GM18499 (cell line): ENCODE measurements around the gene ZSCAN25.
"Not testable (repeated sequence)": the region's sequence is repeated elsewhere in the genome, so short reads cannot be mapped to it uniquely, and the experiment has no call there.

ENCODE experiments used
- ATAC-seq: cut with Tn5 transposase; IDR thresholded peaks from one replicate; pipeline ENCODE4 v1.9.1; 2021; ENCODE audit warnings: moderate number of reproducible peaks; ENCODE audit not compliant: insufficient read depth, unreplicated experiment

The ZSCAN25 gene

DNA sequence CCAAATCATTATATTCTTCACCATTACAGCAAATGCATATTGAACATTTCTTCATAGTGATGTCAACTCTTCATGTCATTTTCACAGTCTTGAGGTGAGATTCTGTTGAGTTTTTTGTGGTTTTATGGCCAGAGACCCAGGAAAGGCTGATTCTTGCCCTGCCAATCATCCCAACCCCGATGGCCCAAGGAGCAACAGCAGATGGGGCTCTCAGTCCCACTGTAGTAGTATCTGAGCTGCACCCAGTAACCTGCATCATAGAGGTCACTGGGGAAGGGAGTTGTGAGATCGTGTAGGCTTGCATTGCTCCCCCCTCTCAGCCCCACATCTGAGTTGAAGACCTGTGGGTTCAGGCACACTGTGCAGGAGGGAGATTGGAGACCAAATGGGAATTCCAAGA, 26.7 kb downstream of the ZSCAN25 start:
- ATAC-seq, result no peak

- no peak for ATAC-seq
Observed at GRCh38 chr7:99644431-99644830, 27.7 kb downstream of the ZSCAN25 start.

- no peak for ATAC-seq
Observed at GRCh38 chr7:99645590-99645989, 28.8 kb downstream of the ZSCAN25 start.

- no peak for ATAC-seq
Observed at GRCh38 chr7:99648843-99649242, 32.1 kb downstream of the ZSCAN25 start.

DNA sequence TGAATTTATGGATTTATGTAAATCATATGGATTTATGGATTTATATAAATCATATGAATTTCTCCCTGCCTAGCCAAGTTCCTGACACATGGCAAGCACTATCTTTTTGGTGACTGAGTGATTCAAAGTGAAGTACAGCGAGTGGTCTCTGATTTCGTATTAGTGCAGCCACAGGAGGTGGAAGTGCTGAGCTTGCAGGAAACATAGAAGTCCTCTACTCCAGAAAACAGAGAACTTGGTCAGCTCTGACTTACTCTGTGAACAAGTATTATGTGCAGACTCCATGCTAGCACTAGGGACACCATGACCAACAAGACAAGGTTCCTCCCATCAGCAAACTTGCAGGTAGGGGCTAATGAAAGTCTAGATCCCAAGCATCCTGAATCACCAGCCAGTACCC, 34.5 kb downstream of the ZSCAN25 start:
- no peak for ATAC-seq

DNA sequence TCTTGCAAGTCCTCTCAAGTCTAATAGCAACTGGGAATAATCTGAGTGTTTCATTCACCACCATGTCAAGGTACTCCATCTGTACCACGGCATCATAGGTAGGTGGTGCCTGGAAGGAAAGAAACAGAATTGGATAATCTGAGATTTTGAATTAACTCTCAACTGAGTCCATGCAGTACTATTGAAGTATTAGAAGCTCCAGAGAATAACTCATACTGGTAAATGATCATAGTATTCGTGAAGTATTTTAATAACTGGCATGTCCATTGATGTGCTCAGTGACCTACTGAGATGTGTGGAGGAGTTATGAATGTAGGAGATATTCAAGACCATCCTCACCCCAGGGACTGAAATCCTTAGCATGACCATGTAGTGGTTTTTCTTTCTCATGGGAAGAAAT, 35.9 kb downstream of the ZSCAN25 start:
- ATAC-seq, result no peak

DNA sequence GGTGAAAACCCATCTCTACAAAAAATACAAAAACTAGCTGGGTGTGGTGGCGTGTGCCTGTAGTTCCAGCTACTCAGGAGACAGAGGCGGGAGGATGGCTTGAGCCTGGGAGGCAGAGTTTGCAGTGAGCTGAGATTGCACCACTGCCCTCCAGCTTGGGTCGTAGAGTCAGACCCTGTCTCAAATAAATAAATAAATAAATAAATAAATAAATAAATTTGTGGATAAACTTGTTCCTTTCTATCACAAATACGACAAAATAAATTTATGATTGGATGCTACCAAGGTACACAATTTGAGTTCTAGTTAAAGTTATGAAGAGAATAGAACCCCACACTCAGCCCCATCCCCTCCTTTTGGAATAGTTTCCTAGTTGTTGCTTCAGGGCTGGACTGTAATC, 36.5 kb downstream of the ZSCAN25 start:
- ATAC-seq, result not testable (repeated sequence)

- ATAC-seq, result no peak
Observed at GRCh38 chr7:99653754-99654153, 37.0 kb downstream of the ZSCAN25 start.

- ATAC-seq, result not testable (repeated sequence)
Observed at GRCh38 chr7:99654626-99655025, 37.9 kb downstream of the ZSCAN25 start.

DNA sequence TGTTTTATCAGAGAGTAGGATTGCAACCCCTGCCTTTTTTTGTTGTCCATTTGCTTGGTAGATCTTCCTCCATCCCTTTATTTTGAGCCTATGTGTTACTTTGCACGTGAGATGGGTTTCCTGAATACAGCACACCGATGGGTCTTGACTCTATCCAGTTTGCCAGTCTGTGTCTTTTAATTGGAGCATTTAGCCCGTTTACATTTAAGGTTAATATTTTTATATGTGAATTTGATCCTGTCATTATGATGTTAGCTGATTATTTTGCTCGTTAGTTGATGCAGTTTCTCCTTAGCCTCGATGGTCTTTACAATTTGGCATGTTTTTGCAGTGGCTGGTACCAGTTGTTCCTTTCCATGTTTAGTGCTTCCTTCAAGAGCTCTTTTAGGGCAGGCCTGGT, 41.1 kb downstream of the ZSCAN25 start:
- not testable (repeated sequence) for ATAC-seq

- ATAC-seq, result no peak
Observed at GRCh38 chr7:99665312-99666012, 48.7 kb downstream of the ZSCAN25 start.

DNA sequence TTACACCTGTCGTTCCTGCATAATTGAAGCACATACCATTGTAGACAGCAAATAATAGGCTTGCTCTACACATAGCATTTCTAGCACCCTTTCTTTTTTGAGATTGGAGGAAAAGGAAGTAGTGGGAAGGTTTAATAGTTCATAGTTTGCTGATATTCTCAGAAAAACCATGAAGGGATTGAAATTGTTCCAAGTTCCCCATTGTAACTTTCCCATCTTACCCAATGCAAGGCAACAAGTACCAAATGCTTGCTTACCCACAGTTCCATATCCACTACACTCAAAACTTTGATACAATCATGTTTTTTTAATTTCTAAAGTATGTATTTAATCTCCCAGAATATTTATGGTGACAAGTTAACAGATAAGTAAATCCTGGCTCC, 49.3 kb downstream of the ZSCAN25 start:
- no peak for ATAC-seq

- no peak for ATAC-seq
Observed at GRCh38 chr7:99667179-99667578, 50.4 kb downstream of the ZSCAN25 start.

- no peak for ATAC-seq
Observed at GRCh38 chr7:99668541-99668940, 51.8 kb downstream of the ZSCAN25 start.

DNA sequence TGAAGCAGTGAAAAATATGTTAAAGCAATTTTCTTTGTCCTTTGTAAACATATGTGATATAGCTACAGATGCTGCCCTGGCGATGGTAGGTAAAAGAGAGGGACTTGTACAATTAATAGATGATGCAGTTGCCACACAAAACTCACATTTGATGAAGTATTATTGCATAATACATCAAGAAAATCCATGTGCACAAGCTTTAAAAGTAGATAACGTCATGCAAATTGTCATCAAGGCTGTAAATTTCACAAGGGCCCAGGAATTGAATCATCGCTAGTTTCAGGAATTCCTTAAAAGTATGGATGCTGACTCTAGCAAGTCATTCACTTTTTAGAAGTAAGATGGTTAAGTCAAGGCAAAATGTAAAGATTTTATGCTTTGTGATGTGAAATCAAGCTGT, 53.0 kb downstream of the ZSCAN25 start:
- no peak for ATAC-seq

DNA sequence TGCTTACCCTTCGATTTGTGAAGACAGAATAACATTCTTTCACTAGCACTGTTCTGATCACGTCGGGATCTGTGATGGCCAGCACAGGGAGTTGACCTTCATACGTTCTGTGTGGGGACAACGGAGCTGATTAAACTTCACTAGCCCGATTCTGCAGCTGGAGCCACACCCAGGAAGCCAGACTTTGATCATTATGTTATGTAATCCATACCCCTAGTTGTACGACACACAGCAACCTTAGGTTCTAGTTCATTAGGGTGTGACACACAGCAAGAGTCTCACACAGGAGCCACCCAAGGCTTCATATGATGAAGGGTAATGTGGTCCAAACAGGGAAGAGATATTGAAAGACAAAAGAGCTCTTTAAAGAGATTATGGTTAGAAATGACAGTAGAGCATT, 55.8 kb downstream of the ZSCAN25 start:
- no peak for ATAC-seq

DNA sequence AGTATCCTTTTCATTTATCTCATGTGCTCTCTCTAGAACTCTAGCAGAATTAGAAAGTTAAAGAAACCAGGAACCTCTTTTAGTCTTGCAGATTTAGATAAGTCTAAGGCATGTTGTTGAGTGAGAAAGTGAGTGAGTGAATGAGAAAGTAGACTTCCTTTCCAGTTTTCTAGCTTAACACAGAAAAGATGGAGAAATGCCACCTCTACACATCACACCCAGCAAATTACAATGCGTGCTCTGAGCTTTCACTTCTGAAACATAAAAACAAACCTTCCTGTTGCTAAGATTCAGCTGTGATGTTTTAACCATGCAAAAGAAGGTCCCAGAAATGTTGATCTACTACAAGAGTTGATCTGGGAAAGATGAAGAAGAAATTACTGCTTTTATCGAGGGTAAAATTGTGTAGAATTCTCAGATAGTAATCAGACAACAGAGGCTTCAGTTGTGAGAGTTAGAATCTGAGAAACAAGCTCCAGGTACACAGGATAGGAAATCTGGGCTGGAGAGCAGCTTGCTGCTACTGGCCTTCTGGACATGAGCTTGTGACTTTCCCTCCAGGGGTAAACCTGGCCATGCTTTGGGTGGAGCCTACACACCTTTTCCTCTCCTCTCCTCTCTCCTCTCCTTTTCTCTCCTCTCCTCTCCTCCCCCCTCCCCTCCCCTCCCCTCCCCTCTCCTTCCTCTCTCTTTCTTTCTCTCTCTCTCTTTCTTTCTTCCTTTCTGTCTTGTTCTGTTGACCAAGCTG, 58.4 kb downstream of the ZSCAN25 start:
- no peak for ATAC-seq

DNA sequence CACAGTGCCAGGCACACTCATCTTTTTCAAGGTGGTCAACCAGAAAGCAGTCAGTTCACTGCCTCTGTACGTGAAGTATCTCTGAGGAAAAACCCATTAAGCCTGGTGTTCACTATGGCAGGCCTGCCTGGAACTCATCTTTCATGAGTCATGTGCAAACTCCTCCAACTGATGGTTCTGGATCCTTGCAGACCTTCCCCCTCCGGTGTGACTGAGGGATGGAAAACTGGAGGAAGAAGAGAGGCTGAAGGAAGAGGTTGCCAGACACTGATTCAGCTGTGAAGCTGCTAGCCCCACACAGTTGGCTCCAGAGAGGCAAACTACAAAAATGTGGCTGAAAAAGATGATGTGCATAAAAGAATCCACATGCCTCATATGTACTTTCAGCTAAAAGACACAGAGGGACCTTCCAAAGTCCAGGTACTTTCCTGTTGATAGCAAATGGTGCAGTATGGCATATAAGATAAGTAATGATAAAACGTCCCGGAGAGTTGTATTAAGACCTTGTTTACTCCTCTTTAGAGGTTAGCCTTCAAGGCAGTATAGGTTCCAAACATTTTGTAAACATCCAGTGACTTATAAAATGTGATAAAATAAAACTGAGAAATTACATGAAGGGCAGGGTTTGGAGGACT, 60.4 kb downstream of the ZSCAN25 start:
- no peak for ATAC-seq

DNA sequence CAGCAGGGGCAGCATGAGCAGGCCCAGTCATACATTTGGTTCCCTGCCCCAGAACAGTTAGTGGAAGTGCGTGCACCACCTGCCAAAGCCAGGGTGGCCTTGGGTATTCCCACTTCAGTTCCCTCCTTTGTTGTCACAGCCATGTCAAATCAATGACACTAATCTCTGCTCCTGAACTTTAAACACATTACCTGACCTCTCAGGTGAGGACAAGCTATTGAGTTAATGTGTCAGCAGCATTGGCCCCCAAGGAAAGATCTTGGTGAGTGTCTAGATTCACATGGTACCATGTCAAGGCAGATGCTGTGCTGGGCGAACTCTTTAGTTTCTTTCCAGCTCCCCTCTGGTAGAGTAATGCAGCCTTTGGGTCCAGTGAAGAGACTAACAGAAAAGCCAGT, 60.9 kb downstream of the ZSCAN25 start:
- ATAC-seq, result no peak

DNA sequence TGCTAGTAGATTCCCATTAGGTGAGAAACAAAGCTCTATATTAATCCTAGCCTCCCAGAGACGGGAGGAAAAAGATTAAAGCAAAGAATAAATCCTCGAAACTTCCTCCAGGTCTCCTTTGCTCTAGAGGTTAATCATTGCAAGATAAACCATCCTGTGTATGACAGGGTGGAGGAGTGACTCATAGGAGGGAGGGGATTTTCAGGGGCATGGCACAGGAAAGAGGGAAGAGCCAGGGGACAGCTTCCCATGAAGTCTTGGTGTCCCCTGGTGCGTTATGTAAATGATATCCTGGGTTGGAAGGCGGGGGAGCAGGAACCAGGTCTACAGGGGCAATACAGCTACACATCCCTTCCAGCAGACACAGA, 62.3 kb downstream of the ZSCAN25 start:
- ATAC-seq, result no peak

GRCh38 chr7:99679400-99680191, 62.9 kb downstream of the ZSCAN25 start, which contains the start of gene CYP3A5:
TSS of gene CYP3A5 (minus strand) at chr7:99679996. CDS start at chr7:99679896, 100 bp downstream.
- ATAC-seq, result no peak
